HCT116 (cell line): ENCODE results near the gene KLHL6. TPM values are rescaled to one million over a fixed set of nuclear protein-coding genes. Genes with fewer than 3 reads are reported as not detected.

ENCODE experiments used
- ATAC-seq: fragments of 200-7000 bp; cut with Tn5 transposase; 2 replicates; pipeline ENCODE4 v1.9.1; 2020; ENCODE audit warnings: mild to moderate bottlenecking, moderate library complexity
- BruUV-seq: library from RNA; stranded (reverse); fragments of 400-500 nt; replicated peaks from 2 replicates; lab custom pipeline; 2021; lab: Mats Ljungman, UMichigan
- CTCF ChIA-PET: fragments of 300-600 bp; sonication (Branson Sonifier 250); formaldehyde crosslinking; loops from one replicate; lab custom pipeline; 2021; ENCODE audit warnings: antibody characterized with exemption; lab: Charles Lee
- POLR2A ChIA-PET: fragments of 300-600, 350-600 bp; sonication (Branson Sonifier 250); formaldehyde crosslinking; loops from one replicate; lab custom pipeline; 2021; ENCODE audit warnings: antibody characterized with exemption; lab: Charles Lee
- RAD21 ChIA-PET, 2 experiments: fragments of 300-600 bp; sonication (Branson Sonifier 250); formaldehyde crosslinking; loops; one replicate each; lab custom pipeline; 2023; ENCODE audit warnings: low total read pairs in 2 of 2; ENCODE audit not compliant: uncharacterized antibody in 2 of 2, unreplicated experiment in 2 of 2, low non-redundant PET in 1 of 2; lab: Charles Lee
- DNase-seq: peaks from one replicate; pipeline ENCODE4 v3.0.0-alpha.2; 2010; ENCODE audit warnings: low read depth, low spot score
- H2AFZ ChIP-seq: fragments of 200-600 bp; shearing (Covaris generic), sonication (generic); 2 replicates; pipeline ENCODE4 v1.6.1; 2017; ENCODE audit warnings: low read depth, mixed run types, mixed read lengths, antibody characterized with exemption, low read length; ENCODE audit not compliant: poor library complexity, severe bottlenecking
- H3K27ac ChIP-seq: 2 replicates; pipeline ENCODE4 v1.5.1; 2012; ENCODE audit warnings: low read depth, low read length
- H3K27me3 ChIP-seq: fragments of 200-600 bp; sonication (generic); 2 replicates; pipeline ENCODE4 v1.6.1; 2016; ENCODE audit warnings: mixed run types, low read length, mixed read lengths; ENCODE audit not compliant: insufficient read depth
- H3K36me3 ChIP-seq, 2 experiments: fragments of 200-500 bp in 1 of 2; fragments of 200-600 bp in 1 of 2; sonication (Bioruptor generic) in 1 of 2; sonication (generic) in 1 of 2; 2 replicates each; pipeline versions ENCODE4 v1.5.1 to v1.6.1; 2014 to 2016; ENCODE audit warnings: low read length in 2 of 2, inconsistent platforms in 1 of 2, mixed read lengths in 1 of 2, mixed run types in 1 of 2; ENCODE audit not compliant: insufficient read depth in 2 of 2, control insufficient read depth in 1 of 2
- H3K4me1 ChIP-seq, 2 experiments: fragments of 200-600 bp in 1 of 2; sonication (generic) in 1 of 2; 2 replicates each; pipeline versions ENCODE4 v1.5.1 to v1.6.1; 2012 to 2017; ENCODE audit warnings: low read length in 2 of 2, inconsistent platforms in 1 of 2, mild to moderate bottlenecking in 1 of 2, mixed read lengths in 1 of 2, mixed run types in 1 of 2, moderate library complexity in 1 of 2; ENCODE audit not compliant: insufficient read depth in 2 of 2, control insufficient read depth in 1 of 2
- H3K4me2 ChIP-seq: fragments of 200-600 bp; sonication (generic); 2 replicates; pipeline ENCODE4 v1.6.1; 2017; ENCODE audit warnings: mixed run types, low read length, mixed read lengths
- H3K4me3 ChIP-seq, 2 experiments: fragments of 200-600 bp in 1 of 2; sonication (generic) in 1 of 2; replicated peaks in 1 of 2; 2 replicates each; pipeline ENCODE4 v1.5.1; 2011 to 2016; ENCODE audit warnings: low read length in 2 of 2, control low read depth in 1 of 2, low read depth in 1 of 2, mild to moderate bottlenecking in 1 of 2, mixed read lengths in 1 of 2, mixed run types in 1 of 2
- H3K79me2 ChIP-seq: fragments of 200-600 bp; sonication (generic); 2 replicates; pipeline ENCODE4 v1.6.1; 2017; ENCODE audit warnings: mild to moderate bottlenecking, mixed run types, low read length, moderate library complexity, mixed read lengths; ENCODE audit not compliant: insufficient read depth
- H3K9ac ChIP-seq: fragments of 200-600 bp; sonication (generic); 2 replicates; pipeline ENCODE4 v1.6.1; 2016; ENCODE audit warnings: low read length, mixed read lengths
- H3K9me2 ChIP-seq: fragments of 200-600 bp; sonication (generic), shearing (Covaris generic); 2 replicates; pipeline ENCODE4 v1.6.1; 2017; ENCODE audit warnings: mixed run types, mild to moderate bottlenecking, moderate library complexity; ENCODE audit not compliant: insufficient read depth
- H3K9me3 ChIP-seq, 2 experiments: fragments of 200-500 bp in 1 of 2; fragments of 200-600 bp in 1 of 2; sonication (Bioruptor generic) in 1 of 2; sonication (generic) in 1 of 2; 2 replicates each; pipeline ENCODE4 v1.6.1; 2014 to 2017; ENCODE audit warnings: low read length in 2 of 2, mixed read lengths in 2 of 2, inconsistent platforms in 1 of 2, low read depth in 1 of 2, mild to moderate bottlenecking in 1 of 2, mixed run types in 1 of 2, moderate library complexity in 1 of 2; ENCODE audit not compliant: control insufficient read depth in 1 of 2, insufficient read depth in 1 of 2
- H4K20me1 ChIP-seq: fragments of 200-600 bp; sonication (generic), shearing (Covaris generic); 2 replicates; pipeline ENCODE4 v1.6.1; 2017; ENCODE audit warnings: mixed run types, mild to moderate bottlenecking, moderate library complexity; ENCODE audit not compliant: insufficient read depth
- ATF3 ChIP-seq: IDR thresholded peaks from 2 replicates; pipeline ENCODE4 v1.6.1; 2012
- ELF1 ChIP-seq: IDR thresholded peaks from 2 replicates; pipeline ENCODE4 v1.6.1; 2012; ENCODE audit warnings: low read depth, borderline replicate concordance
- EZH2 ChIP-seq: fragments of 200-600 bp; sonication (generic); IDR thresholded peaks from 2 replicates; pipeline ENCODE4 v1.6.1; 2017; ENCODE audit warnings: antibody characterized with exemption, mixed run types
- EZH2phosphoT487 ChIP-seq: fragments of 200-600 bp; IDR thresholded peaks from 2 replicates; pipeline ENCODE4 v1.6.1; 2018; ENCODE audit warnings: antibody characterized with exemption, borderline replicate concordance
- JUND ChIP-seq: IDR thresholded peaks from 2 replicates; pipeline ENCODE4 v1.6.1; 2012
- POLR2A ChIP-seq: IDR thresholded peaks from 2 replicates; pipeline ENCODE4 v1.7.0; 2011; ENCODE audit warnings: borderline replicate concordance; ENCODE audit not compliant: insufficient read depth, insufficient read length; ENCODE audit errors: extremely low read depth
- REST ChIP-seq: IDR thresholded peaks from 2 replicates; pipeline ENCODE4 v1.6.1; 2012; ENCODE audit warnings: low read depth
- SP1 ChIP-seq: IDR thresholded peaks from 2 replicates; pipeline ENCODE4 v1.6.1; 2012; ENCODE audit warnings: low read depth
- SRF ChIP-seq: IDR thresholded peaks from 2 replicates; pipeline ENCODE4 v1.6.1; 2012; ENCODE audit warnings: low read depth
- TCF7L2 ChIP-seq: IDR thresholded peaks from 2 replicates; pipeline ENCODE4 v1.7.0; 2011; ENCODE audit warnings: borderline replicate concordance, inconsistent platforms; ENCODE audit not compliant: insufficient read depth, insufficient read length; ENCODE audit errors: extremely low read depth
- YY1 ChIP-seq: IDR thresholded peaks from 2 replicates; pipeline ENCODE4 v1.6.1; 2011; ENCODE audit warnings: low read length, low read depth, moderate library complexity, mild to moderate bottlenecking; ENCODE audit not compliant: insufficient replicate concordance; ENCODE audit errors: extremely low read depth
- ZBTB33 ChIP-seq: IDR thresholded peaks from 2 replicates; pipeline ENCODE4 v1.6.1; 2011; ENCODE audit warnings: mild to moderate bottlenecking, low read length, moderate library complexity; ENCODE audit not compliant: insufficient replicate concordance; ENCODE audit errors: extremely low read depth
- ZNF274 ChIP-seq: fragments of 200-500 bp; sonication (Bioruptor generic); IDR thresholded peaks from 2 replicates; pipeline ENCODE4 v1.6.1; 2014; ENCODE audit warnings: mild to moderate bottlenecking, low read depth, low read length, inconsistent platforms
- intact Hi-C: fragments of 100-400 bp; cut with micrococcal nuclease; formaldehyde crosslinking; loops from 2 replicates; pipeline ENCODE4 v1.10.0; 2022
- total RNA-seq: library from RNA; stranded (reverse); gene quantifications from one replicate; pipeline ENCODE4 v1.2.1, GENCODE V29; 2021; ENCODE audit not compliant: unreplicated experiment

KLHL6 gene
- total RNA-seq, 1 experiment from 2014 or later = 0.15 TPM

GRCh38 chr3:183484431-183485075 lies 71.0 kb downstream of the KLHL6 start:
- H3K27ac ChIP-seq = no peak overlapping the region
- H4K20me1 ChIP-seq = no peaks in the 10 kb centered on the region
- peaks cover 0 to 3% of the 10 kb centered on the region in 2 experiments; a peak in 2 of 4 replicates for H3K4me1 ChIP-seq
- no peaks in the 10 kb centered on the region for H3K79me2 ChIP-seq
- RAD21 ChIA-PET = no interaction called here
- intact Hi-C loops = no loop called here
- H3K4me2 ChIP-seq = no peak overlapping the region
- H3K27me3 ChIP-seq = no peaks in the 10 kb centered on the region
- no peak for TF ChIP-seq SP1
- no peak for TF ChIP-seq JUND
- no peak for TF ChIP-seq EZH2
- TF ChIP-seq ATF3 = no peak
- no peak for TF ChIP-seq ZNF274
- no peak for TF ChIP-seq ELF1
- no peak for TF ChIP-seq SRF
- TF ChIP-seq POLR2A = no peak
- no peak for TF ChIP-seq YY1
- no peak for TF ChIP-seq TCF7L2
- no peak for TF ChIP-seq ZBTB33
- TF ChIP-seq REST = no peak
- TF ChIP-seq EZH2phosphoT487 = no peak
- no peaks in the 10 kb centered on the region for H3K9me3 ChIP-seq
- H3K4me3 ChIP-seq = no peak overlapping the region
- ATAC-seq (no peak), DNase-seq (no peak)
- CTCF ChIA-PET = no interaction called here
- no peaks in the 10 kb centered on the region for H3K36me3 ChIP-seq
- no TSS peak for BruUV-seq
- no peak overlapping the region for H3K9ac ChIP-seq
- POLR2A ChIA-PET = no interaction called here
- no peak overlapping the region for H2AFZ ChIP-seq
- no peaks in the 10 kb centered on the region for H3K9me2 ChIP-seq
